HepG2 (cell line): ENCODE data around the gene RAB42. TPM values are rescaled to one million over a fixed set of nuclear protein-coding genes. Genes with fewer than 3 reads are reported as not detected.

Experiments
- CAMTA2 ChIP-seq: sonication (generic); formaldehyde crosslinking; IDR thresholded peaks from 2 replicates; pipeline ENCODE4 v1.4.0; 2020; ENCODE audit warnings: mild to moderate bottlenecking, missing genetic modification reagents, borderline replicate concordance
- KAT8 ChIP-seq: IDR thresholded peaks from 2 replicates; pipeline ENCODE4 v1.6.1; 2016; ENCODE audit warnings: missing genetic modification reagents, missing compliant biosample characterization
- KDM5A ChIP-seq: fragments of 200-600 bp; sonication (generic); IDR thresholded peaks from 2 replicates; pipeline ENCODE4 v1.7.0; 2018; ENCODE audit warnings: antibody characterized with exemption, mild to moderate bottlenecking, low read length, borderline replicate concordance
- NFE2L2 ChIP-seq: fragments of 150-350 bp; IDR thresholded peaks from 2 replicates; pipeline ENCODE4 v1.6.1; 2014; ENCODE audit warnings: low read length
- NKX3-1 ChIP-seq: sonication (generic); formaldehyde crosslinking; IDR thresholded peaks from 2 replicates; pipeline ENCODE4 v1.5.0; 2020; ENCODE audit warnings: missing genetic modification reagents
- PHF8 ChIP-seq: sonication (generic); formaldehyde crosslinking; IDR thresholded peaks from 2 replicates; pipeline ENCODE4 v1.5.0; 2020; ENCODE audit warnings: missing genetic modification reagents
- TSC22D2 ChIP-seq: sonication (generic); formaldehyde crosslinking; IDR thresholded peaks from 2 replicates; pipeline ENCODE4 v1.5.1; 2020; ENCODE audit warnings: missing genetic modification reagents, mild to moderate bottlenecking, borderline replicate concordance
- ZBTB1 ChIP-seq: sonication (generic); formaldehyde crosslinking; IDR thresholded peaks from 2 replicates; pipeline ENCODE4 v1.4.0; 2020; ENCODE audit warnings: missing genetic modification reagents, borderline replicate concordance
- ZNF253 ChIP-seq: sonication (generic); formaldehyde crosslinking; IDR thresholded peaks from 2 replicates; pipeline ENCODE4 v1.8.0; 2022; ENCODE audit warnings: mild to moderate bottlenecking, missing genetic modification reagents, borderline replicate concordance
- ZNF326 ChIP-seq: sonication (generic); formaldehyde crosslinking; IDR thresholded peaks from 2 replicates; pipeline ENCODE4 v1.4.0; 2020; ENCODE audit warnings: missing genetic modification reagents, borderline replicate concordance
- ZNF329 ChIP-seq: sonication (generic); formaldehyde crosslinking; IDR thresholded peaks from 2 replicates; pipeline ENCODE4 v1.9.0; 2021; ENCODE audit warnings: low read depth, mild to moderate bottlenecking, missing genetic modification reagents
- ZNF883 ChIP-seq: sonication (generic); formaldehyde crosslinking; IDR thresholded peaks from 2 replicates; pipeline ENCODE4 v1.5.1; 2020; ENCODE audit warnings: mild to moderate bottlenecking, missing genetic modification reagents; ENCODE audit errors: not compliant biosample characterization
- polyA plus RNA-seq, 8 experiments: library from polyadenylated mRNA; depleted of rRNA in 3 of 8; stranded (reverse) in 7 of 8; unstranded in 1 of 8; fragments of >200 nt; fragmentation: Illumina TruSeq in 4 of 8; extraction: Trizol in 4 of 8; gene quantifications; 2 replicates each; pipeline versions ENCODE4 v1.2.1 to v1.2.3, GENCODE V29; 2011 to 2016; ENCODE audit warnings: low read depth in 4 of 8, missing spikeins in 1 of 8, mixed read lengths in 1 of 8; ENCODE audit not compliant: insufficient read depth in 1 of 8
- total RNA-seq, 5 experiments: library from RNA; depleted of rRNA; stranded (reverse); fragments of >200 nt; fragmentation: Illumina TruSeq; extraction: Trizol; gene quantifications; 2 replicates each; pipeline ENCODE4 v1.2.3, GENCODE V29; 2016; ENCODE audit warnings: low read depth in 1 of 5
- TF ChIP-seq, protein P1 (sequence below): sonication (generic); formaldehyde crosslinking; IDR thresholded peaks from 2 replicates; pipeline ENCODE4 v1.4.0; 2020; ENCODE audit warnings: missing genetic modification reagents
- TF ChIP-seq, protein P2 (sequence below): IDR thresholded peaks from 2 replicates; pipeline ENCODE4 v1.6.1; 2018; ENCODE audit warnings: missing genetic modification reagents, mild to moderate bottlenecking, missing compliant biosample characterization
- TF ChIP-seq, protein P3 (sequence below): sonication (generic); formaldehyde crosslinking; IDR thresholded peaks from 2 replicates; pipeline ENCODE4 v1.4.0; 2020; ENCODE audit warnings: mild to moderate bottlenecking, missing genetic modification reagents
- TF ChIP-seq, protein P4 (sequence below): sonication (generic); formaldehyde crosslinking; IDR thresholded peaks from 2 replicates; pipeline ENCODE4 v1.4.0; 2020; ENCODE audit warnings: missing genetic modification reagents
- TF ChIP-seq, protein P5 (sequence below): sonication (generic); formaldehyde crosslinking; IDR thresholded peaks from 2 replicates; pipeline ENCODE4 v1.9.0; 2022; ENCODE audit warnings: low read depth, missing genetic modification reagents
- TF ChIP-seq, protein P6 (sequence below): sonication (generic); formaldehyde crosslinking; IDR thresholded peaks from 2 replicates; pipeline ENCODE4 v1.5.1; 2020; ENCODE audit warnings: missing genetic modification reagents, mild to moderate bottlenecking, borderline replicate concordance

Gene RAB42
- total and polyA plus RNA-seq, 2 of the 13 experiments (the other 11 are each of a cell fraction or from before 2014, with no cell fraction given), result 10.4 to 166 TPM

DNA sequence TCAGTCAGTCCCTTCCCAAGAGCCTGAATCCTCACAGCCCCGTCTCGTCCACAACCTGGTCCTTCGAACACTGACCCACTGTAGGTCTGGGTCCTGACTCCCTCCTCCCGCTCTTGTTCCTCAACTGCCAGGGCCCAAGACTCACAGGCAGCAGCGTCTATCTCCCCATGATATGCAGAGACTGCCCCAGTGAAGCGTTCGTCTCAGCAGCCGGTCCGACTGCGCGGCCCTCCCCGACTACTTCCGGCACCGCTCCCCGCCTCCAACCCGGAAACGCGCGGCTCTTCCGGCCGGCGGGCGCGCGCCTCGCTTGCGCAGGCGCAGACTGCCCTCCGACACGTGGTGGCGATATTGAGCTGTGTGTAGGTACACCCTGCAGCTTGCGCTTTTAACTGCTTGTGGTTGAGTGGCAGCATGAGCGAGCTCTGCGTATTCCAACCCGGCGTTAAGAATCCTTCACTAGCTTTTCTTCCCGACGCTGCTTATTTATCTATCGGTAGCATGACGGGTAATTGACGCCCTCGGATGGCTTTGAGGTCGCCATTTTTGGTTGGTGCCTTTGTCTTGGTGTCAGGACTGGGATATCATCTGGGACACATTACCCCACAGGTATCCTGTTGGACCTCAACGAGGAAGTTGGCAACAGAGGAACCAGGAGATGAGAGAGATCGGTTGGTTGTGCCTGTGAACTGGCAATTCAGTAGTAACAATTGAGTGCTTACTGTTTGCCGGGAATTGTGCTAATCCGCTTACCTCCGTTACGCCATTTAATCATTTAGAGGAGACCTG lies 51.0 kb downstream of the RAB42 start, which contains the start of gene TAF12 (continued):
- TF ChIP-seq, protein P1, sequence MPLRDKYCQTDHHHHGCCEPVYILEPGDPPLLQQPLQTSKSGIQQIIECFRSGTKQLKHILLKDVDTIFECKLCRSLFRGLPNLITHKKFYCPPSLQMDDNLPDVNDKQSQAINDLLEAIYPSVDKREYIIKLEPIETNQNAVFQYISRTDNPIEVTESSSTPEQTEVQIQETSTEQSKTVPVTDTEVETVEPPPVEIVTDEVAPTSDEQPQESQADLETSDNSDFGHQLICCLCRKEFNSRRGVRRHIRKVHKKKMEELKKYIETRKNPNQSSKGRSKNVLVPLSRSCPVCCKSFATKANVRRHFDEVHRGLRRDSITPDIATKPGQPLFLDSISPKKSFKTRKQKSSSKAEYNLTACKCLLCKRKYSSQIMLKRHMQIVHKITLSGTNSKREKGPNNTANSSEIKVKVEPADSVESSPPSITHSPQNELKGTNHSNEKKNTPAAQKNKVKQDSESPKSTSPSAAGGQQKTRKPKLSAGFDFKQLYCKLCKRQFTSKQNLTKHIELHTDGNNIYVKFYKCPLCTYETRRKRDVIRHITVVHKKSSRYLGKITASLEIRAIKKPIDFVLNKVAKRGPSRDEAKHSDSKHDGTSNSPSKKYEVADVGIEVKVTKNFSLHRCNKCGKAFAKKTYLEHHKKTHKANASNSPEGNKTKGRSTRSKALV (CRISPR knock-in tag), result 0 out of 2 replicates have a peak, but pooled peaks have one; percentile 72
- TF ChIP-seq ZBTB1 (CRISPR knock-in tag) (no peak), ZNF883 (CRISPR knock-in tag) (peak; percentile 85), TSC22D2 (CRISPR knock-in tag) (peak; percentile 50; the same call in 1 of the 2 replicates), NFE2L2 (no peak), ZNF326 (CRISPR knock-in tag) (no peak), NKX3-1 (peak; percentile 46; the same call in 1 of the 2 replicates), KAT8 (CRISPR knock-in tag) (peak; percentile 94), CAMTA2 (CRISPR knock-in tag) (no peak; the same call in 1 of the 2 replicates), PHF8 (CRISPR knock-in tag) (peak; percentile 93), ZNF329 (CRISPR knock-in tag) (peak; percentile 72), ZNF253 (0 out of 2 replicates have a peak, but pooled peaks have one; percentile 56), KDM5A (peak; percentile 58; the same call in 1 of the 2 replicates)
- TF ChIP-seq, protein P2, sequence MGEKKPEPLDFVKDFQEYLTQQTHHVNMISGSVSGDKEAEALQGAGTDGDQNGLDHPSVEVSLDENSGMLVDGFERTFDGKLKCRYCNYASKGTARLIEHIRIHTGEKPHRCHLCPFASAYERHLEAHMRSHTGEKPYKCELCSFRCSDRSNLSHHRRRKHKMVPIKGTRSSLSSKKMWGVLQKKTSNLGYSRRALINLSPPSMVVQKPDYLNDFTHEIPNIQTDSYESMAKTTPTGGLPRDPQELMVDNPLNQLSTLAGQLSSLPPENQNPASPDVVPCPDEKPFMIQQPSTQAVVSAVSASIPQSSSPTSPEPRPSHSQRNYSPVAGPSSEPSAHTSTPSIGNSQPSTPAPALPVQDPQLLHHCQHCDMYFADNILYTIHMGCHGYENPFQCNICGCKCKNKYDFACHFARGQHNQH (CRISPR knock-in tag), result peak; percentile 94
- TF ChIP-seq, protein P3, sequence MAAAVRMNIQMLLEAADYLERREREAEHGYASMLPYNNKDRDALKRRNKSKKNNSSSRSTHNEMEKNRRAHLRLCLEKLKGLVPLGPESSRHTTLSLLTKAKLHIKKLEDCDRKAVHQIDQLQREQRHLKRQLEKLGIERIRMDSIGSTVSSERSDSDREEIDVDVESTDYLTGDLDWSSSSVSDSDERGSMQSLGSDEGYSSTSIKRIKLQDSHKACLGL (CRISPR knock-in tag), result peak; percentile 37; the same call in 1 of the 2 replicates
- TF ChIP-seq, protein P4, sequence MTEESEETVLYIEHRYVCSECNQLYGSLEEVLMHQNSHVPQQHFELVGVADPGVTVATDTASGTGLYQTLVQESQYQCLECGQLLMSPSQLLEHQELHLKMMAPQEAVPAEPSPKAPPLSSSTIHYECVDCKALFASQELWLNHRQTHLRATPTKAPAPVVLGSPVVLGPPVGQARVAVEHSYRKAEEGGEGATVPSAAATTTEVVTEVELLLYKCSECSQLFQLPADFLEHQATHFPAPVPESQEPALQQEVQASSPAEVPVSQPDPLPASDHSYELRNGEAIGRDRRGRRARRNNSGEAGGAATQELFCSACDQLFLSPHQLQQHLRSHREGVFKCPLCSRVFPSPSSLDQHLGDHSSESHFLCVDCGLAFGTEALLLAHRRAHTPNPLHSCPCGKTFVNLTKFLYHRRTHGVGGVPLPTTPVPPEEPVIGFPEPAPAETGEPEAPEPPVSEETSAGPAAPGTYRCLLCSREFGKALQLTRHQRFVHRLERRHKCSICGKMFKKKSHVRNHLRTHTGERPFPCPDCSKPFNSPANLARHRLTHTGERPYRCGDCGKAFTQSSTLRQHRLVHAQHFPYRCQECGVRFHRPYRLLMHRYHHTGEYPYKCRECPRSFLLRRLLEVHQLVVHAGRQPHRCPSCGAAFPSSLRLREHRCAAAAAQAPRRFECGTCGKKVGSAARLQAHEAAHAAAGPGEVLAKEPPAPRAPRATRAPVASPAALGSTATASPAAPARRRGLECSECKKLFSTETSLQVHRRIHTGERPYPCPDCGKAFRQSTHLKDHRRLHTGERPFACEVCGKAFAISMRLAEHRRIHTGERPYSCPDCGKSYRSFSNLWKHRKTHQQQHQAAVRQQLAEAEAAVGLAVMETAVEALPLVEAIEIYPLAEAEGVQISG, result peak; percentile 96
- TF ChIP-seq, protein P5, sequence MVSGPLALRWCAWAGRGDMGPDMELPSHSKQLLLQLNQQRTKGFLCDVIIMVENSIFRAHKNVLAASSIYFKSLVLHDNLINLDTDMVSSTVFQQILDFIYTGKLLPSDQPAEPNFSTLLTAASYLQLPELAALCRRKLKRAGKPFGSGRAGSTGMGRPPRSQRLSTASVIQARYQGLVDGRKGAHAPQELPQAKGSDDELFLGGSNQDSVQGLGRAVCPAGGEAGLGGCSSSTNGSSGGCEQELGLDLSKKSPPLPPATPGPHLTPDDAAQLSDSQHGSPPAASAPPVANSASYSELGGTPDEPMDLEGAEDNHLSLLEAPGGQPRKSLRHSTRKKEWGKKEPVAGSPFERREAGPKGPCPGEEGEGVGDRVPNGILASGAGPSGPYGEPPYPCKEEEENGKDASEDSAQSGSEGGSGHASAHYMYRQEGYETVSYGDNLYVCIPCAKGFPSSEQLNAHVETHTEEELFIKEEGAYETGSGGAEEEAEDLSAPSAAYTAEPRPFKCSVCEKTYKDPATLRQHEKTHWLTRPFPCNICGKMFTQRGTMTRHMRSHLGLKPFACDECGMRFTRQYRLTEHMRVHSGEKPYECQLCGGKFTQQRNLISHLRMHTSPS (CRISPR knock-in tag), result no peak
- TF ChIP-seq, protein P6, sequence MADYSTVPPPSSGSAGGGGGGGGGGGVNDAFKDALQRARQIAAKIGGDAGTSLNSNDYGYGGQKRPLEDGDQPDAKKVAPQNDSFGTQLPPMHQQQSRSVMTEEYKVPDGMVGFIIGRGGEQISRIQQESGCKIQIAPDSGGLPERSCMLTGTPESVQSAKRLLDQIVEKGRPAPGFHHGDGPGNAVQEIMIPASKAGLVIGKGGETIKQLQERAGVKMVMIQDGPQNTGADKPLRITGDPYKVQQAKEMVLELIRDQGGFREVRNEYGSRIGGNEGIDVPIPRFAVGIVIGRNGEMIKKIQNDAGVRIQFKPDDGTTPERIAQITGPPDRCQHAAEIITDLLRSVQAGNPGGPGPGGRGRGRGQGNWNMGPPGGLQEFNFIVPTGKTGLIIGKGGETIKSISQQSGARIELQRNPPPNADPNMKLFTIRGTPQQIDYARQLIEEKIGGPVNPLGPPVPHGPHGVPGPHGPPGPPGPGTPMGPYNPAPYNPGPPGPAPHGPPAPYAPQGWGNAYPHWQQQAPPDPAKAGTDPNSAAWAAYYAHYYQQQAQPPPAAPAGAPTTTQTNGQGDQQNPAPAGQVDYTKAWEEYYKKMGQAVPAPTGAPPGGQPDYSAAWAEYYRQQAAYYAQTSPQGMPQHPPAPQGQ (CRISPR knock-in tag), result no peak
